GM19463 (cell line): ENCODE data around the gene CYP2U1.

ENCODE experiments used
- ATAC-seq: cut with Tn5 transposase; IDR thresholded peaks from one replicate; pipeline ENCODE4 v1.9.1; 2021; ENCODE audit warnings: mild to moderate bottlenecking, moderate library complexity; ENCODE audit not compliant: unreplicated experiment

Gene CYP2U1

DNA sequence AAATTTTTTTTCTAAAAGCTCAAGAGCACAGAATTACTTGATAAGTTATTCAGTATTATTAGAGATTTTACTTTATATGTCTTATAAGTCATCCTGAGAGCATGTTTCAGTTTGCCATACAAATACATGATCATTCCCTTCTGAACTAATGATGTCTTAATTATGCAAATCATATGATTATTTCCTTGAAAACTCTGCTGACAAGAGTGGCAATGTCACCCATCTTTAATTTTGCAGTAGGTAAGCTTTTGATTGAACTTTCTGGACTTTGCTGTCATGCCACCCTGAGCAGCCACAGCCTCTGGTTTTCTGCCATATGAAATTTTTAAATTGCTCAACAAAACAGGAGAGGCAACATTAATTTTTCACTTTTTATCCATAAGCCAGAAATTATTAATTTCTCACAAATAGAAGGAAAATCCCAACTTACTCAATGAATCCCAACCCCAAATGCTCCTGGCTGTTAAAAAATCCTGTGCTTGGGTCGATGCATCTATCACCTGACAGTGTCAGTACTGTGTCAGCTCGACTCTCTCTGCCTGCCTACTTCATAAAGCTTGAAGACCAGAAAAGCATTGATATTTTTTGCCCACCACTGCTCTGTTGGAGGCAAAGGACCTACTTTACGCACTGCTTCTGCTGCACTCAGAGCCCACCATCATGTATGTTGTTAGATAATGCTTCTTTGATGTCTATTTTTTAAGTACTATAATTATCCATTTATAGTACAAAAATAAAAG lies 46.8 kb downstream of the CYP2U1 start:
- ATAC-seq, result no peak

DNA sequence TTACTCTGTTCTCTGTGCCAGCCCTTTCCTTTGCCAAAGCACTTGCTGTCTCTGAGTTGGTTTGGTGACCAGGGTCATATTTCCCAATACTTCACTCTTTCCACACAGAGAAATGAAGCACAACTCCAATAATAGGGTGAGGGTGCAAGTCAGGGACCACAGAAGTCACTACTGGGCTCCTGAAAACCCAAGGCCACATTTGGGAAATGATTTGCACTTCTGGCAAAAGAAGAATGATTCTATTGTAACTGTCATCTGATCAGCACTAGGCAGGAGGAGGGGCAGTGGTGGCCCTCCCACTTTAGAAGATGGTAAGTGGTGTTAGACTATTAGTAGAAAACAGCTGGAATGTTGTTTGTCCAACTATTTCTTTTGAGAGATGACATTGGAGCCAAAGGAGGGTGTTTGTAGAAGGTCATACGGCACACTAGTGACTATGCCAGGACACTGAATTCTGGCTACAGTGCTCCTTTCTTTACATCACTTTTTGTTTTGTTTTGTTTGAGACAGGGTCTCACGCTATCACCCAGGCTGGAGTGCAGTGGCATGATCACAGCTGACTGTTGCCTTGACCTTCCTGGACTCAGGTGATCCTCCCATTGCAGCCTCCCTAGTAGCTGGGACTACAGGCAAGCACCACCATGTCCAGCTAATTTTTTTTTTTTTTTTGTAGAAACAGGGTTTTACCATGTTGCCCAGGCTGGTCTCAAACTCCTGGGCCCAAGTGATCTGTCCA lies 47.5 kb downstream of the CYP2U1 start:
- no peak for ATAC-seq

DNA sequence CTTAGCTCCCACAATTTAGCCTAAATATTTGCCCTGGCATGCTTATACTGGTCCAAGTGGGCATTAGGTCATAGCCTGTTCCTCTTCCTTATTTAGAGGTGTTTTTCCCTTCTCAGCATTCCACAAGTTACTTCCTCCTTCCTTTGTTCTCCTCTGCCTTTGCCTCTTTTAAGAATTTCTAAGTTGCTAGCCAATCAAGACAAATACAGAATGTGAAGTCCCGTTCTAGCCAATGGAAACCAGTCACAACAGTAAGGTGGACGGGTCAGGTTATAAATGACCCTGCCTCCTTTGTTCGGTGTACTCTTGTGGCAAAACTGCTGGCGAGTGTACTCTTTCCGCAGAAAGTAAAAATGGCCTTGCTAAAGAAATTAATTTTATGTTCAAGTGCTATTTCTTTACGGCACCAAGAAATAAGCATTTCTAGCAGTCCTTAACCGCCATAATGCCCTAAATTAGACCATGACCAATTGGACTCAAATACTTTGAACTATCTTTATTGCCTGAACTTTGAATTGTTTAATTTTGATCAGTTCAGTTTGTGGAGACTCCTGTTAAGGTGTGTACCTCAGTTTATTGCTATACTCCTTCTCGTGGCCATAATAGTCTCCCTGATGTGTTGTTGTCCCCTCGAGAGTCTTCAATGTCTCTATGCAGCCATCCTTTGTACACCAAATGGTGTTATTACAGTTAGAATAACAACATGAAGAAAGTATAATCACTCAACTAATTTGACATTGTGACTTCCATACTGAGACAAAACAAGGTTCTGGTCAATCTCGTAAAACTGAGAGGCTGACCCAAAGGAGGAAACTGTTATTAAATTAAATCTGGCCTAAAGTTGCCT lies 56.8 kb downstream of the CYP2U1 start:
- ATAC-seq, result no peak

DNA sequence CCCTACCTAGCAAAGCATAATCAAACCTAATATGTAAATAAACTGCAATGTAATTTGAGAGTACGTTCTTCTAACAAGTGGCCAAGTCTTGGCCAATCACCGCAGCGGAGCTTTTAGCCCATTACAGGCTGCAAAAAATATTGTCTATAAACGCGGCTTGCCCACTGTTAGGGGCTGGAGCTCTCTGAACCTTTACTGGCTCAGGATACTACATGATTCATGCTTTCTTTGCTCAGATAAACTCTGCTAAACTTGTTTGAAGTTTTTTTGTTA lies 57.4 kb downstream of the CYP2U1 start:
- ATAC-seq, result no peak

DNA sequence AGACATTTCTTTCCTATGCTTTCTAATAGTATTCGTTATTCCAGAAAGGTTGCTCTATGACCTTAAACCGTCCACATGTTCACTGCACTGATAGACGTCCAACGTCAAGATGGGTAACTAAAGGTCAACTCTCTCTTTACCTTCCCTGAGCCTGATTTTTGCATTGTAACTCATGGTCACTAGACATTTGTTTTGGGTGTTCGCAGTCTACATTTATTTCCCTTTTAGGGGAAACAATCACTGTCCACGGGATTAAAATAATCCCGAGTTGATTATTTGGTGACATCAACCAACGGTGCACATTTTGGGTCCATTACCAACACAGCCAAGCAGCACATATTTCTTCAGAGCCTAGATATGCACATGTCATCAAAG lies 57.8 kb downstream of the CYP2U1 start:
- ATAC-seq, result no peak

DNA sequence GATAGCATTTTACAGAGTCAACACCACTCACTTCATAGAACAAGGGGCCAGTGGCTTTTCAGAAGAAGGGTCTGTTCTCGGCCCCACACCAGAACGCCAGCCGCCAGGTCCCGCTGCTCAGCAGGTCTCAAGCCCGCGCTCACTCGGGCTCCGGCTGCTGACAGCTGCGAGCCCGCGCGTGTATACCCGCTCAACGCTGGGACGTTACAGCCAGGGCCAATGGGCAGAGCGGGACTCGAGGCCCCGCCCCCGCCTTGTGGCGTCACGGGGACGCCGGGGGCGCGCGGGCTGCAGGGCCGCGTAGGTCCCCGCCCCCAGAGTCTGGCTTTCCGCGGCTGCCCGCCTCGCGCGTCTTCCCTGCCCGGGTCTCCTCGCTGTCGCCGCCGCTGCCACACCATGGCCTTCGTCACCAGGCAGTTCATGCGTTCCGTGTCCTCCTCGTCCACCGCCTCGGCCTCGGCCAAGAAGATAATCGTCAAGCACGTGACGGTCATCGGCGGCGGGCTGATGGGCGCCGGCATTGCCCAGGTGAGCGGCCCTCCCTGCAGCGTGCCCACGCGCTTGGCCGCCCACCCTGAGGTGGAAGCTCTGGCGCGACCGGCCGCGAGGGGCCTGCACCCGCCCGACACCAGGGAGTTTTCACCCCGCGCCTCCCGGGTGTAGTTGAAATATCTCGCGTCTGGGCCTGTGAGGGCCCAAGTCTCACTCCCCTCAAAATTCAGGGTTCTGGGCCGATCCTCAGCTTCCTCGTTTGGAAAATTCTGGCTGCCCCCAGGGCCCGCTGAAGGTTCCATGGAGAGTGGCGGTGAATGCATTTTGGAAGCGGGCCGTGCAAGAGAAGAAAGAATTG lies 58.4 kb downstream of the CYP2U1 start, which contains the start of gene HADH:
TSS of gene HADH (plus strand) at position 353 of the 850 bp plus-strand sequence. CDS start at position 397, 44 bp downstream.
- peak; percentile 94 for ATAC-seq

DNA sequence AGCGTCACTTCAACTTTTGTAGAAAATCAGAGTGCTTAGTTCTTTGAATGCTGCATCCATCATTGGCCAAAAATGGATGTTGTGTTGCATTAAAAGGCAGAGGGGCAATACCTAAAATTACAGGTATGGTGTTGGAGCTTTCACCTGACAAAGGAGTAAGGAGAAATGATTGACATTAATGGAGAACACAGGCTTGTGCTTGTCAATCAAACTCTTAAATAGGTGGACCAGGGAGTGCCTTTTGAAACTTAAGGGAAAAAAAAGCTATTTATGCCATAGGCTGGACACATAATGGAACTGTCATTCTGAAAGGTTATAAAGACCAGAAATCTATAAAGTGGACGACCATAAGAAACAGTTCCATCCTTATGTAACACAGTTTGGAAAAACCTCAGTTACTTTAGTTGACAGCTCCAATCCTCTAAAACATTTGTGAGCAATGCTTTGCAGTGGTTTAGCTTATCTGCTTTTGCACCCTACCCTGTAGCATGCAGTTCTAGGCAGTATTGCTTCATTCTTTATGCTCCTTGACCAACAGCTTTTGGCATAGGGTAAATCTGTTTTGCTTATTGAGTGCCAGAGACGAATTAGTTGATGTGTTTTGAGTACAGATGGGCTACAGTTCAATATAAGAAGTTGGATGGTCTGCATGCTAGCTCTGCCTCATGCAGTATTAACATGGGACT lies 60.7 kb downstream of the CYP2U1 start:
- no peak for ATAC-seq

DNA sequence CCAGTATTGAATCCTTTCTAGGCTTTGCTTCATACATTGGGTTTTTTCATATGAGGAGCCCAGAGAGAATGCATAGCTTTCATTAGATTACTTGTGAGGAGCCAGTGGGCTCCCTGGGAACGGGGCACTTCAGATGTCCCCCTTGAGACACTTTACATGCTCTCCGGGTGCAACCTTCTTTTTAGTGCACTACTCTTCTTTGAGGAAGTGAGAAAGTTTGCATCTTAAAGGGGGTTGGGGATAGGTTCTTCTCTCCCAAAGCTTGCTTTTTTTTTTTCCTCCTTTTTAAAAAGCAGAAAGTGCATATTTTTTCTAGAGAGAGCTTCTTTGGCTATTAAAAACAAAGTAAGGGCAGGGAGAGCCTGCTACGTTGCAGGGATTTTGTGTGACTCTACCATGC lies 62.6 kb downstream of the CYP2U1 start:
- peak; percentile 22 for ATAC-seq

DNA sequence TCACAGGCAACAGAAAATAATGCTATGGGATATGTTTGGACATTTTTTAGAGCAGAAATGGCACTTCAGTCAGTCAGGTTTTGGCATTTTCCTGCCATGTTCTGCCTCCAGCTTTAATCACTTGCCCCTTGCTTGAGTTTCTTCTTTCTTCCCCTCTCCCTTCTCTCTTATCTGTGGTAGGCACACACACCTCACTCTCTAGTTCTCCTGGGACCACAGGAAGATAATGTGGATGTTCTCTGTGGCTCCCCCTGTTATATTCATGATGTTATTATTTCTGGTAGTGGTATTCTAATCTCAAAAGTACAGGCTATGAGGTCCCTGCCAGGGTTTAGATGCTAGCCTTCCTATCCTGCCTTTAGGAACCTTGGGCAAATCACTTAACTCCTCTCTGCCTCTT lies 63.5 kb downstream of the CYP2U1 start:
- ATAC-seq, result no peak

DNA sequence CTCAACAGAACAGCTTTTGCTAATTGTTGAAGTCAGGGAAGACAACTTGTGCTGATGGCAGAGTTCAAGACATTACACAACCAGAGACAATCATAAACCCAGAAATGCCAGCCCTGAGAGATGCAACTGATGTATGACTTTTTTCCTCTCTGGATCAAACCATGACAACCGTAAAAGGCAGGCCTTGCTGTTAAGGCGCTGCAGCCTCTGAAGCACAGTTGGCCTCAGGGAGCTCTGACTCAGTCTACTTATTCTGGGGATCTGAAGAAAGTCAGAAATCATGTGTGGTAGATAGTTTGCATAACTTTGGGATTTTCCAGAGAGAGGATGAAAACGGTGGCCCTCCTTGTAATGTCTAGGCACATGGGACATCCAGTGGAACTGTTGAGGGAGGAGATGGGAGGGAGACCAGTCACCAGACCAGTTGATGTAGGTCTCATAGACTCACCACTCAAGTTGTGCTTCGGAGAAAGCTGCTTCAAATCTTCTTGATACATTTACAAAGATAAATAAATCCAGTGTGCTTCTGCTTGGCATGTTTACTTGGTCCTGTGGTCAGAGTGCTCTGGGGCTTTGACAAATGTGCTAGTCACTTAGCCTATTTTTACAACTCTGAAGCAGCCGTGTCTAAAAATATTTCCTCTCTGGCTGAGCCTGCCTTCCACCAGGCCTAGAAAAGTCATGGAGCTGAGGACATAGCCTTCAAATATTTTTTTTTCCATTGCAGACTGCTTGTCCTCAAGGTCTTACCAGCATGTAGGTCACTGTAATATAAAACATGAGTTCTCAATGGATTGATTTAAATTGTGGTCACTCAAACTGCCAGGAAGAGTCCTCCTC lies 65.8 kb downstream of the CYP2U1 start:
- no peak for ATAC-seq

DNA sequence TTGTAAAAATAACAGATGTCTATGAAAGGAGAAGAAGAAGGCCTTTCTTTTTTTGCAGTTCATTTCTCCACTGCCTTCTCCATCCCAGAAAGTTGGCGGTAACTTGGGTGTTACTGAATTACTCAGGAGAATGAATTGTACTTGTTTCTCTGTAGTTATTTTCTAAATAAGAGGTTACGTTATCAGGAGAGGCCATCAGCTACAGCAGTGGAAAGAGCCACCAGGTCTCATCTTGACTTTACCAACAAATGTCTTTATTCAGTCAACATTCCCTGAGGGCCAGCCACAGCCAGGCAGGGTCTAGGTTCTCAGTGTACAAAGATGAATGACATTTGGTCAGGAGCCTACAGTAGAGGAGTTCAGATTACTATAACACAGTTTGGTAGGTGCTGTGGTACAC lies 66.4 kb downstream of the CYP2U1 start:
- no peak for ATAC-seq

DNA sequence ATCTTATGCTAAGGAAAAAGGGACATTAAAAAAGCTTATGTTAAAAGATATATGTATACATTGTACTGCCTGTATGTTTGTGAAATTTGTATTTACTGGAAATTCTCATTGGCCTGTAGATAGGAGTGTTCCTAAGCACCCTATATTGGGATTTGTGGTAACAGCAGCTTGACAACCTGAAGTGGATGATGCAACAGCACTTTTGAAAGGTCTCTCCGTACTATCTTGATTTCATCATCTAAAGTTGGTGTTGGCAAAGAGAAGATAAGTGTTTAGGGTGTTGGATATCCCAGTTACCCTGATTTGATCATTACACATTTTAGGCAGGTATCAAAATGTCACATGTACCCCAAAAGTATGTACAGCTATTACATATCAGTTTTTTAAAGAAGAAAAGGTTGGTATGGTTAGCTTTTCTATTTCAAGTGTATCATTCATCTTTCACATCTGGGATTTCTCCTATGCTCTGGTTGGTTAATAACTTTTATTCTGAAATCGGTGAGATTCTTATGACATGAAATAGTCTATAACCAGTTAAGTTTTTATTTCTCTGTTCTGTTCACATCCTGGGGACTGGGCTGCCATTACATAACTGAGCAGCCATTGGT lies 68.7 kb downstream of the CYP2U1 start:
- ATAC-seq, result no peak

DNA sequence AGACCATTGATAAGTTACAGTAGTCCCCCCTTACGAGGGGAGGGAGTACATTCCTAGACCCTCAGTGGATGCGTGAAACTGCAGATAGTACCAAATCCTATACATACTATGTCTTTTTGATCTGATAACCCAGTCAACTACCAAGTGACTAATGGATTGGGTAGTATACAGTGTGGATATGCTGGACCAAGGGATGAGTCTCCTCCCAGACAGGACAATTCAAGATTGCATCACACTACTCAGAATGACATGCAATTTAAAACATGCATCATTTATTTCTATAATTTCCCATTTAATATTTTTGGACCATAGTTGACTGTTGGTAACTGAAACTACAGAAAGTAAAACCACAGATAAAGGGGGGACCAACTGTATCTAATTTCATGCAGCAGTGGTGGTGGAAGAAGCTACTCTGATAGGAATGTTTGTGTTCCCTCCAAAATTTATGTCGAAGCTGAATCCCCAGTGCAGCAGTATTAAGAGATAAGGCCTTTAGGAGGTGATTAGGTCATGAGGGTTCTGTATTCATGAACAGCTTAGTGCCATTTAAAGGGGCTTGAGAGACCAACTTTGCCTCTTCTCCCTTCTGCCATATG lies 70.3 kb downstream of the CYP2U1 start:
- ATAC-seq, result no peak
